Progenitor cell of endocrine pancreas (in vitro differentiated cells): ENCODE measurements around the gene C12orf75. TPM values are rescaled to one million over a fixed set of nuclear protein-coding genes. Genes with fewer than 3 reads are reported as not detected.
A peak's percentile ranks its signal among the peaks of the same experiment; 100 is the strongest.

ENCODE experiments used
- DNase-seq: peaks from one replicate; pipeline ENCODE4 v3.0.0; 2021; ENCODE audit warnings: low spot score; ENCODE audit not compliant: unreplicated experiment
- H3K27ac Mint-ChIP-seq: 2 replicates; pipeline ENCODE4 v1.8.0; 2021; ENCODE audit warnings: mild to moderate bottlenecking, moderate library complexity, mixed read lengths
- H3K27me3 Mint-ChIP-seq: 2 replicates; pipeline ENCODE4 v1.8.0; 2021; ENCODE audit warnings: mixed read lengths
- H3K36me3 Mint-ChIP-seq: 2 replicates; pipeline ENCODE4 v1.8.0; 2022; ENCODE audit warnings: mixed read lengths; ENCODE audit not compliant: insufficient read depth
- H3K4me1 Mint-ChIP-seq: 2 replicates; pipeline ENCODE4 v1.8.0; 2021; ENCODE audit warnings: low read depth, mixed read lengths
- H3K4me3 Mint-ChIP-seq: 2 replicates; pipeline ENCODE4 v1.8.0; 2021; ENCODE audit warnings: low read depth, mild to moderate bottlenecking, moderate library complexity, mixed read lengths
- H3K9me3 Mint-ChIP-seq: 2 replicates; pipeline ENCODE4 v1.8.0; 2021; ENCODE audit warnings: low read depth, mixed read lengths
- CTCF ChIP-seq: fragments of 200-600 bp; sonication (generic); IDR thresholded peaks from one replicate; pipeline ENCODE4 v1.5.0; 2021; ENCODE audit warnings: antibody characterized with exemption, mild to moderate bottlenecking; ENCODE audit not compliant: unreplicated experiment
- total RNA-seq: library from RNA; stranded (reverse); gene quantifications from 2 replicates; pipeline ENCODE4 v1.2.1, GENCODE V29; 2021

C12orf75 gene
- total RNA-seq, 1 donor from 2014 or later = 228 TPM

- DNase-seq = no peak
- no peak for TF ChIP-seq CTCF
- Mint-ChIP-seq H3K4me1 (peaks cover 55% of the 10 kb centered on the region), H3K36me3 (peaks cover 13% of the 10 kb centered on the region), H3K9me3 (peaks cover 14% of the 10 kb centered on the region), H3K27ac (peak overlapping the region; percentile 97), H3K27me3 (no peaks in the 10 kb centered on the region), H3K4me3 (peak overlapping the region; percentile 37)
Measured at GRCh38 chr12:105316931-105317852, 13.3 kb upstream of the C12orf75 start.

DNA sequence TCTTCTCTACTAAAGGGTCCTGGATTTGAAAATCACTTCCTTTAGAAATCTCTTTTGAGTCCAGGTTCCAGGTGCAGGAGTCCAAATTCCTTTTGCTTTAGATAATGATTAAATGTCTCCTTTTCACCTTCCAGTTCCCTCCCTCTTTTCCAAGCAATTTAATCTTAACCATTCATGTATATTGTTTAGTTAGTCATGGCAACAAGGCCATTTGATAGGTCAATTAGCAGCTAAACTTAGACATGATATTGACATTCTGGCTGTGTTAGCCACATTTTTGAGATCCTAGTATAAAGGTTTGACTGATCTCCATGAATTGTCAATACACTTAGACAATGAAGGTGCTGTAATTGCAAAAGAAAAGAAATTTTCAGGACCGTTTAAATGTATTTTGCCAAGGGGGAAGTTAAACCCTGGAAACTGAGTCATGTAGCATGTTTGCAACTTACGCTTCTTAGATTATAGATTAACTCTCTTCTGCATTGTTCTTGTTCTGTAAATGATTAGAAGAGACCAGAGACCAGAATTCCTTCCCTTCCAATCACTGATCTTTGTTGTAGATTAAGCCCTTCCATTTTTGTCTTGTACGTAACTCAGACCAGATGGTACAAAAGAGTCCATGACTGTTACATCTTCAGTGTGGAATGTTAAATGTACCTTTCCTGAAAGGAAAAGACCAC is 12.4 kb upstream of the C12orf75 start:
- Mint-ChIP-seq H3K4me1 (peaks cover 56% of the 10 kb centered on the region), H3K27ac (peak overlapping the region; percentile 97), H3K36me3 (peaks cover 6% of the 10 kb centered on the region), H3K27me3 (no peaks in the 10 kb centered on the region), H3K9me3 (peaks cover 5% of the 10 kb centered on the region), H3K4me3 (no peak overlapping the region)
- no peak for DNase-seq
- TF ChIP-seq CTCF = no peak

DNA sequence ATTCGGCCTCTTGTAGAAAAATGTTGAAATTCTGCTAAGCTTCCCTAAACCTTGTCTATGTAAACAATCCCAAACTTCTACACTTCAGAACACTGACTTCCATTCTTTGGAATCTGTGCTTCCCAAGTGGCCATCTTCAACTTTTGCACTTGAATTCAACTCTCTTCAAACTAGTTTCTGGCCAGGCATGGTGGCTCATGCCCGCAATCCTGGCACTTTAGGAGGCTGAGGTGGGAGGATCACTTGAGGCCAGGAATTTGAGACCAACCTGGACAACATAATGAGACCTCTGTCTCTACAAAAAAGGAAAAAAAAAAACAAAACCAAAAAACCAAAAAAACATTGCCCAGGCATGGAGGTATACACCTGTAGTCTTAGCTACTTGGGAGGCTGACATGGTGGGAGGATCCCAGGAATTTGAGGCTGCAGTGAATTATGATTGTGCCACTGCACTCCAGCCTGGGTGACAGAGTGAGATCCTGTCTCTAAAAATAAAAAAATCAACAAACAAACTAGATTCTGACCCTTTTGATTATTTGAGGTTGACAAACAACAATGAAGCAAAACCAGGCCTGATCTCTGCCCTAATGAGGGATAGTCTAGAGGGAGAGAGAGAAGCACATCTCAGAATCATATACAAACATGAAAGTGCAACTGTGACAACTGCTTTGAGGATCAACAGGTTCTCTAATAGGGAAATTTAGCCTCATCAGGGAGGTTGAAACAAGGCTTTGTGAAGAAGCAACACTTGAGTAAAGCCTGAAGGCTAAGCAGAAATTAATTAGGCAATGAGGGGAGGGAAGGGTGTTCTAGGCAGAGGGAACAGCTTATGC is 11.6 kb upstream of the C12orf75 start:
- Mint-ChIP-seq H3K4me1 (peaks cover 60% of the 10 kb centered on the region), H3K4me3 (no peak overlapping the region), H3K27me3 (no peaks in the 10 kb centered on the region), H3K9me3 (no peaks in the 10 kb centered on the region), H3K27ac (peak overlapping the region; percentile 97), H3K36me3 (peaks cover 5% of the 10 kb centered on the region)
- TF ChIP-seq CTCF = no peak
- no peak for DNase-seq

GRCh38 chr12:105319691-105320209 is 10.7 kb upstream of the C12orf75 start:
- Mint-ChIP-seq H3K4me3 (no peak overlapping the region), H3K9me3 (no peaks in the 10 kb centered on the region), H3K27ac (peak overlapping the region; percentile 97), H3K27me3 (no peaks in the 10 kb centered on the region), H3K4me1 (peaks cover 59% of the 10 kb centered on the region), H3K36me3 (peaks cover under 1% of the 10 kb centered on the region)
- no peak for TF ChIP-seq CTCF
- no peak for DNase-seq

DNA sequence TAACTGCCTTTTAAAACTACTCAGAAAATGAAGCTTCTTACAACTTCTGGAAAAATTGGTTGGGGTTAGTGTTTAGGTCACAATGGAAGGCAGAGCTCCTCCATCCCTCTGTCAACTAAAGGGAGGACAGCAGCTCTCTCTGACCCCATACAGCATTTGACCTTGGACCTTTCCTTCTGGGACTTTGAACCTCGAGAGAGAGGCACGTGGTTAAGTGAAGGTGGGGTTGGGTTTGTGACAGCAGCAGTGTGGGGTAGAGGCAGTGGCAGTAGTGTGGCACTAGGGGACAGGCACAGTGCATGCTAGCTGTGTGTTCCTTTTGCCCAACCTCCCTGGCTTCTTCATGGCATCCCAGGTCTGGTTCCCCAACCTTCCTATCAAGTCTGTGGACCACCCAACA is 9.4 kb upstream of the C12orf75 start:
- Mint-ChIP-seq H3K9me3 (no peaks in the 10 kb centered on the region), H3K4me1 (peaks cover 52% of the 10 kb centered on the region), H3K4me3 (no peak overlapping the region), H3K27me3 (no peaks in the 10 kb centered on the region), H3K36me3 (no peaks in the 10 kb centered on the region), H3K27ac (no peak overlapping the region)
- no peak for DNase-seq
- TF ChIP-seq CTCF = no peak
